Suprapubic skin (tissue), 3 donors: Measurements from ENCODE around the gene TMED6.
"Not testable (repeated sequence)": the region's sequence is repeated elsewhere in the genome, so short reads cannot be mapped to it uniquely, and the experiment has no call there.

Experiments
- CTCF ChIP-seq, 2 donors: fragments of 200-600 bp in 1 of 2; fragments of 450-650 bp in 1 of 2; sonication (generic) in 1 of 2; IDR thresholded peaks; one replicate each; pipeline ENCODE4 v1.5.1; 2016 to 2019; ENCODE audit warnings: antibody characterized with exemption in 2 of 2, mild to moderate bottlenecking in 1 of 2, moderate library complexity in 1 of 2
- POLR2A ChIP-seq, 2 donors: fragments of 450-650 bp; IDR thresholded peaks; one replicate each; pipeline ENCODE4 v1.6.1; 2017; ENCODE audit warnings: antibody characterized with exemption in 2 of 2, mild to moderate bottlenecking in 2 of 2, moderate library complexity in 2 of 2

- TF ChIP-seq POLR2A, CTCF (IDR thresholded peaks at IDR 0.05): not testable (repeated sequence)
Observed at GRCh38 chr16:69296771-69297170, 54.8 kb downstream of the TMED6 start.
